Esophagus muscularis mucosa (tissue), 4 donors: Measurements from ENCODE around the gene PPP2R3B. TPM values are rescaled to one million over a fixed set of nuclear protein-coding genes. Genes with fewer than 3 reads are reported as not detected.

Experiments
- DNase-seq: peaks from one replicate; pipeline ENCODE4 v3.0.0-alpha.2; 2017; ENCODE audit errors: extremely low spot score
- H3K27ac ChIP-seq, 4 donors: fragments of 200-600 bp; sonication (generic); replicated peaks in 1 of 4; 1 replicate in 3 of 4; 2 replicates in 1 of 4; pipeline ENCODE4 v1.5.1; 2016 to 2019; ENCODE audit warnings: mild to moderate bottlenecking in 1 of 4
- H3K27me3 ChIP-seq, 4 donors: fragments of 200-600 bp; sonication (generic); one replicate each; pipeline versions ENCODE4 v1.5.1 to v1.6.0; 2016 to 2019
- H3K36me3 ChIP-seq, 4 donors: fragments of 200-600 bp; sonication (generic); one replicate each; pipeline ENCODE4 v1.5.1; 2016 to 2019
- H3K4me1 ChIP-seq, 4 donors: fragments of 200-600 bp; sonication (generic); one replicate each; pipeline ENCODE4 v1.5.1; 2016 to 2019
- H3K4me3 ChIP-seq, 4 donors: fragments of 200-600 bp; sonication (generic); 1 replicate in 2 of 4; 2 replicates in 2 of 4; pipeline ENCODE4 v1.5.1; 2016 to 2019; ENCODE audit warnings: mild to moderate bottlenecking in 4 of 4, moderate library complexity in 1 of 4
- H3K9me3 ChIP-seq, 4 donors: fragments of 200-600 bp; sonication (generic); 1 replicate in 3 of 4; 2 replicates in 1 of 4; pipeline ENCODE4 v1.5.1; 2016 to 2019
- CTCF ChIP-seq, 3 experiments: fragments of 200-600 bp in 2 of 3; fragments of 450-650 bp in 1 of 3; sonication (generic) in 2 of 3; IDR thresholded peaks; one replicate each; pipeline ENCODE4 v1.5.1; 2017 to 2019; ENCODE audit warnings: antibody characterized with exemption in 3 of 3, mild to moderate bottlenecking in 2 of 3, moderate library complexity in 1 of 3
- EP300 ChIP-seq: sonication (generic); formaldehyde crosslinking; IDR thresholded peaks from one replicate; pipeline ENCODE4 v1.6.1; 2017; ENCODE audit warnings: antibody characterized with exemption
- POLR2A ChIP-seq: fragments of 450-650 bp; IDR thresholded peaks from one replicate; pipeline ENCODE4 v1.6.1; 2017; ENCODE audit warnings: antibody characterized with exemption, moderate library complexity, mild to moderate bottlenecking, low read depth
- POLR2AphosphoS5 ChIP-seq, 2 donors: sonication (generic); formaldehyde crosslinking; IDR thresholded peaks; one replicate each; pipeline ENCODE4 v1.6.1; 2017; ENCODE audit warnings: antibody characterized with exemption in 2 of 2
- WGBS: methylation state at CpG from one replicate; pipeline ENCODE4 v1.1.5; 2018; 5-methylcytosine and 5-hydroxymethylcytosine counted together
- intact Hi-C: fragments of 100-400 bp; cut with DNase I; formaldehyde crosslinking; loops from one replicate; pipeline ENCODE4 v1.15.1; 2023
- total RNA-seq, 4 donors: library from RNA; depleted of rRNA; stranded (reverse); fragments of >200 nt; gene quantifications; one replicate each; pipeline versions ENCODE4 v1.1.0 to v1.2.1, GENCODE V29; 2016

PPP2R3B gene
- total RNA-seq, 4 donors from 2014 or later, result 4.0 to 8.3 (median 5.4) TPM

DNA sequence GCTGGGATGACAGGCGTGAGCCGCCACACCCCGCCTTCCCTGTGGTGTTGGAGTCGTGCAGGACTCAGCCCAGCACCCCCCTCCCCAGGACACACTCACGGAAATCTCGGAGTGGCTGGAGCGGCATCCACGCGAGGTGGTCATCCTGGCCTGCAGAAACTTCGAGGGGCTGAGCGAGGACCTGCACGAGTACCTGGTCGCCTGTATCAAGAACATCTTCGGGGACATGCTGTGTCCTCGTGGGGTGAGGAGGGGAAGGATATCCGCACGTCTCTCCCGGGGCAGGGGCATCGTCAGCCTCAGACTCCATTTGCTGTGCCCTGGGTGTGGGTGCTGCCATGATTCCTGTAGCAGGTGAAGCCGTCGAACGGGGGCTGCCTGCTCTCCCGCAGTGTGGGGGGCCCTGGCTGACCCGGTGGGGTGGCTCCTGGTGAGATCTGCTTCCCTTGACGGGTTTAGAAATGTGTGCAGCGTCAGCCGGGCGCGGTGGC, 95.3 kb downstream of the PPP2R3B start:
- Histone ChIP-seq H3K9me3 (no peaks in the 10 kb centered on the region), H3K4me3 (no peak overlapping the region), H3K4me1 (peaks cover 0 to 3% (median 0%) of the 10 kb centered on the region in 4 donors), H3K27ac (no peak overlapping the region), H3K36me3 (peaks cover 19 to 84% (median 38%) of the 10 kb centered on the region in 4 donors), H3K27me3 (no peaks in the 10 kb centered on the region)
- TF ChIP-seq POLR2A (no peak), EP300 (no peak), POLR2AphosphoS5 (IDR thresholded peaks at IDR 0.05) (no peak), CTCF (IDR thresholded peaks at IDR 0.05) (no peak)
- 95% methylated on average over 7 of the region's 29 CpGs for WGBS
- intact Hi-C loops, result no loop called here
- DNase-seq, result no peak

- no peak for DNase-seq
- 90% methylated on average over 36 of the region's 42 CpGs for WGBS
- no peaks in the 10 kb centered on the region for H3K9me3 ChIP-seq
- intact Hi-C loops, result no loop called here
- no peak overlapping the region for H3K4me3 ChIP-seq
- H3K36me3 ChIP-seq, result peaks cover 19 to 79% (median 38%) of the 10 kb centered on the region in 4 donors
- no peaks in the 10 kb centered on the region for H3K27me3 ChIP-seq
- H3K4me1 ChIP-seq, result peaks cover 0 to 11% (median 0%) of the 10 kb centered on the region in 4 donors
- TF ChIP-seq POLR2A (no peak), EP300 (no peak), POLR2AphosphoS5 (IDR thresholded peaks at IDR 0.05) (no peak), CTCF (IDR thresholded peaks at IDR 0.05) (no peak)
- H3K27ac ChIP-seq, result no peak overlapping the region
Observed at GRCh38 chrX:290476-291166, 96.1 kb downstream of the PPP2R3B start.

- Histone ChIP-seq H3K27ac (no peak overlapping the region), H3K4me3 (no peak overlapping the region), H3K9me3 (no peaks in the 10 kb centered on the region), H3K36me3 (peaks cover 19 to 77% (median 34%) of the 10 kb centered on the region in 4 donors), H3K4me1 (peaks cover 0 to 15% (median 3%) of the 10 kb centered on the region in 4 donors), H3K27me3 (no peaks in the 10 kb centered on the region)
- no peak for TF ChIP-seq EP300
- WGBS, result 91% methylated on average over 8 of the region's 25 CpGs
- intact Hi-C loops, result no loop called here
- DNase-seq, result no peak
Observed at GRCh38 chrX:288561-288991, 98.1 kb downstream of the PPP2R3B start.

DNA sequence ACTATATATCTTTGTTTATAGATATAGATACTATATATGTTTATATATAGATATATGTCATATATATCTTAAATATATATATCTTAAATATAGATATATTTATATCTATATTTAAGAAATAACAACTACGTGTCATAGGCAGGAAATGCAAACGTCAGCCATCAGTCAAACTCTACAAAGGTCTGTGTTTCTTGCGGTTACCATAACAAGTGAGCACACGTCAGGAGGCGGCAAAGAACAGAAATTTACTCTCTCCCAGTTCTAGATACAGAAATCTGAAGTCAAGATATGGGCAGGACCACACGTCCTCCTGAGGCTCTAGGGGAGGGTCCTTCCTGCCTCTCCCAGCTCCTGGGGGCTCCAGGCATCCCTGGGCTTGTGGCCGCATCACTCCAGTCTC, 99.0 kb downstream of the PPP2R3B start:
- TF ChIP-seq EP300 (no peak), POLR2A (no peak), CTCF (IDR thresholded peaks at IDR 0.05) (no peak), POLR2AphosphoS5 (IDR thresholded peaks at IDR 0.05) (no peak)
- no peak for DNase-seq

GRCh38 chrX:285076-285677, 101.5 kb downstream of the PPP2R3B start:
- H3K4me3 ChIP-seq, result no peak overlapping the region
- WGBS, result 92% methylated on average over 13 of the region's 13 CpGs
- peaks cover 10 to 43% (median 12%) of the 10 kb centered on the region in 4 donors for H3K36me3 ChIP-seq
- no peaks in the 10 kb centered on the region for H3K27me3 ChIP-seq
- no peak for DNase-seq
- TF ChIP-seq EP300, result no peak
- no peak for TF ChIP-seq POLR2AphosphoS5 (IDR thresholded peaks at IDR 0.05)
- no peak for TF ChIP-seq POLR2A
- TF ChIP-seq CTCF (IDR thresholded peaks at IDR 0.05), result no peak
- H3K4me1 ChIP-seq, result peaks cover 0 to 33% (median 20%) of the 10 kb centered on the region in 4 donors
- intact Hi-C loops, result no loop called here
- no peaks in the 10 kb centered on the region for H3K9me3 ChIP-seq
- no peak overlapping the region for H3K27ac ChIP-seq

More for the DNA sequence above, 99.0 kb downstream of the PPP2R3B start:
- intact Hi-C loops, result no loop called here
- no peak overlapping the region for H3K27ac ChIP-seq
- H3K27me3 ChIP-seq, result no peaks in the 10 kb centered on the region
- H3K36me3 ChIP-seq, result peaks cover 19 to 68% (median 26%) of the 10 kb centered on the region in 4 donors
- no peaks in the 10 kb centered on the region for H3K9me3 ChIP-seq
- WGBS, result 85% methylated on average over 7 of the region's 7 CpGs
- H3K4me1 ChIP-seq, result peaks cover 0 to 16% (median 6%) of the 10 kb centered on the region in 4 donors
- H3K4me3 ChIP-seq, result no peak overlapping the region
